Measurements from ENCODE around the gene MAT1A. TPM values are rescaled to one million over a fixed set of nuclear protein-coding genes. Genes with fewer than 3 reads are reported as not detected.

The MAT1A gene
- not detected in 2 replicates for total RNA-seq

DNA sequence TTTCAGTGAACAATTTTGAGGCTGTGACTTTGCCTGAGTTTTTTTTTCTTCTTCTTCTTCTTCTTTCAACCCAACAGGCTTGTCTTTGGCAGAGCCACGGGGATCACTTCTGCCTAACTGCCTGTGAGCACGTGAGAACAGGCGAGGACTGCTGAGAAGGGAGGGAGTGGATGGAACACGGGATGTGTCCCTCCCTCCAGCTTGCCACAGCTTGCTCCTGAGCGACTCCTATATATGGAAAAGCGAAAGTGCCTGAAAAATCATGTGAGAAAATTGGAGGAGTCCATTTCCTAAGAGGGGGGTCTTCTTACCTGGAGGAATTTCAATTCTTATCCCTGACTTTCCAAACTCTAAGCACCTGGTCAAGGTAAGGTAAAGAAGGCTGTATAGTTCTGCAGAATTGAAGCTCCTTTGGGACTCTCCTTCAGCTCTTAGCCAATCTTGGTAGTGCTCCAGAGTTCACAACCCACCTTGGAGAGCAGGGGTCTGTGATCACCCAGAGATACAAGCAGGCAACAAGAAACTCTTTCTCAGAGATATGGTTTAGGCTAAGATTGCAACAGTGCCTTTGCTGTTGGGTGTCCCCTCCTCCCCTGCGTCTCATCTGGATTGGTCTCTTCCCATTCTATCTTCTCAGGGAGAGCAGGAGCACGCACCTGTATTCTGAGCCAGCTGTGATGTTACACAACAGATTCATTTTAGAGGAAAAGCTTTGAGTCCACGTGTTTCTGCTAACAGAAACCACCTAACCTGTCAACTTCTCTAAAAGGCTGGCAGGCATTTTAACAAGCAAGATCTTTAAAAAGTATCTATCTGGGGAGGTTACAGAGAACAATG lies at the start of gene MAT1A:
TSS of gene MAT1A (minus strand) at position 208 of the 837 bp plus-strand sequence. CDS start 235 bp downstream, outside the sequence.

Other genes starting within 250 kb of the MAT1A start
- gene TMEM254, start 211.0 kb downstream of the MAT1A start, total RNA-seq = 5.8 and 6.9 TPM in 2 replicates
- gene PLAC9, start 156.9 kb downstream of the MAT1A start, total RNA-seq = 69.5 and 73.6 TPM in 2 replicates
- gene ANXA11, start 84.1 kb downstream of the MAT1A start, total RNA-seq = 101 and 103 TPM in 2 replicates
- gene DYDC1, start 67.1 kb upstream of the MAT1A start, total RNA-seq = not detected in 2 replicates
- gene DYDC2, start 67.1 kb upstream of the MAT1A start, total RNA-seq = not detected in 2 replicates
- gene PRXL2A, start 118.9 kb upstream of the MAT1A start, total RNA-seq = 10.5 and 10.7 TPM in 2 replicates
- gene TSPAN14, start 164.7 kb upstream of the MAT1A start, total RNA-seq = 9.4 and 10.3 TPM in 2 replicates
- not detected in 2 replicates for gene SH2D4B, start 248.2 kb upstream of the MAT1A start, total RNA-seq